ENCODE results near the gene PRSS27. TPM values are rescaled to one million over a fixed set of nuclear protein-coding genes. Genes with fewer than 3 reads are reported as not detected.
A peak's percentile ranks its signal among the peaks of the same experiment; 100 is the strongest.
"Not testable (repeated sequence)": the region's sequence is repeated elsewhere in the genome, so short reads cannot be mapped to it uniquely, and the experiment has no call there.

The PRSS27 gene
- total and polyA plus RNA-seq, 12 donors = 0.33 to 2.7 (median 1.4) TPM; not detected in 2

- H3K36me3 ChIP-seq (replicated peaks in 1 of 2) = peaks cover 0 to 3% of the 10 kb centered on the region in 2 donors
- peak in 6 of 7 donors; percentile 60 to 78 (median 75) for DNase-seq
- intact Hi-C loops (cut with DNase I) = no loop called here
- peaks cover 22% of the 10 kb centered on the region in 2 donors for H3K4me1 ChIP-seq (replicated peaks in 1 of 2)
- WGBS, 4 donors = 36 to 52% (median 48%) methylated on average over 5 to 14 of the region's 14 CpGs
- H3K27ac ChIP-seq = peak overlapping the region in 4 of 5 donors; percentile 10 to 45 (median 41)
- H3K27me3 ChIP-seq = no peaks in the 10 kb centered on the region
- TF ChIP-seq POLR2A (IDR thresholded peaks at IDR 0.05) (peak in 1 of 2 donors; percentile 27), CTCF (IDR thresholded peaks at IDR 0.05) (no peak)
- H3K9me3 ChIP-seq (replicated peaks in 1 of 3) = no peaks in the 10 kb centered on the region
- no peak overlapping the region for H3K4me3 ChIP-seq
These were observed 27.6 kb downstream of the PRSS27 start for GRCh38 chr16:2692251-2692947.

- TF ChIP-seq CTCF (IDR thresholded peaks at IDR 0.05) (no peak), POLR2A (IDR thresholded peaks at IDR 0.05) (no peak)
- Histone ChIP-seq H3K4me1 (replicated peaks in 1 of 2) (peaks cover 22 to 26% of the 10 kb centered on the region in 2 donors), H3K27ac (peak overlapping the region in 3 of 5 donors; percentile 40 to 45 (median 42)), H3K4me3 (no peak overlapping the region), H3K36me3 (replicated peaks in 1 of 2) (no peaks in the 10 kb centered on the region), H3K27me3 (no peaks in the 10 kb centered on the region), H3K9me3 (replicated peaks in 1 of 3) (no peaks in the 10 kb centered on the region)
- DNase-seq = peak; percentile 66 to 88 (median 83)
- WGBS, 4 donors = 35 to 59% (median 53%) methylated on average over 4 to 29 of the region's 29 CpGs
- intact Hi-C loops (cut with DNase I) = no loop called here
These were observed 28.4 kb downstream of the PRSS27 start for GRCh38 chr16:2691491-2692248.

- intact Hi-C loops (cut with DNase I) = no loop called here
- Histone ChIP-seq H3K4me1 (replicated peaks in 1 of 2) (peaks cover 22 to 26% of the 10 kb centered on the region in 2 donors), H3K36me3 (replicated peaks in 1 of 2) (no peaks in the 10 kb centered on the region), H3K27me3 (no peaks in the 10 kb centered on the region), H3K9me3 (replicated peaks in 1 of 3) (no peaks in the 10 kb centered on the region), H3K4me3 (no peak overlapping the region), H3K27ac (peak overlapping the region in 1 of 5 donors; percentile 42)
- WGBS, 4 donors = 90 to 92% (median 92%) methylated on average over 7 to 11 of the region's 11 CpGs
- no peak for DNase-seq
- TF ChIP-seq POLR2A (IDR thresholded peaks at IDR 0.05) (no peak), CTCF (IDR thresholded peaks at IDR 0.05) (no peak)
These were observed 29.2 kb downstream of the PRSS27 start for GRCh38 chr16:2690852-2691251.

- intact Hi-C loops (cut with DNase I) = no loop called here
- no peak overlapping the region for H3K4me3 ChIP-seq
These were observed 29.8 kb downstream of the PRSS27 start for GRCh38 chr16:2689968-2690801.

GRCh38 chr16:2689422-2689821 lies 30.6 kb downstream of the PRSS27 start:
- 45 to 71% (median 58%) methylated on average over 3 to 4 of the region's 13 CpGs for WGBS, 4 donors
- peaks cover 22 to 26% of the 10 kb centered on the region in 2 donors for H3K4me1 ChIP-seq (replicated peaks in 1 of 2)
- H3K9me3 ChIP-seq (replicated peaks in 1 of 3); H3K36me3 ChIP-seq (replicated peaks in 1 of 2); intact Hi-C loops (cut with DNase I); H3K4me3 ChIP-seq; H3K27ac ChIP-seq; DNase-seq; H3K27me3 ChIP-seq: not testable (repeated sequence)

More at GRCh38 chr16:2689968-2690801, 29.8 kb downstream of the PRSS27 start:
- TF ChIP-seq CTCF (IDR thresholded peaks at IDR 0.05) = no peak
- TF ChIP-seq POLR2A (IDR thresholded peaks at IDR 0.05) = no peak
- Histone ChIP-seq H3K9me3 (replicated peaks in 1 of 3) (no peaks in the 10 kb centered on the region), H3K4me1 (replicated peaks in 1 of 2) (peaks cover 22 to 26% of the 10 kb centered on the region in 2 donors), H3K36me3 (replicated peaks in 1 of 2) (no peaks in the 10 kb centered on the region), H3K27ac (peak overlapping the region in 1 of 5 donors; percentile 34), H3K27me3 (no peaks in the 10 kb centered on the region)
- no peak for DNase-seq
- WGBS, 4 donors = 83 to 89% (median 84%) methylated on average over 20 to 36 of the region's 36 CpGs
